ENCODE data around the gene NECTIN1. TPM values are rescaled to one million over a fixed set of nuclear protein-coding genes. Genes with fewer than 3 reads are reported as not detected.

The NECTIN1 gene
- total and polyA plus RNA-seq, 7 experiments from 2014 or later: 0.30 to 4.2 (median 2.1) TPM

DNA sequence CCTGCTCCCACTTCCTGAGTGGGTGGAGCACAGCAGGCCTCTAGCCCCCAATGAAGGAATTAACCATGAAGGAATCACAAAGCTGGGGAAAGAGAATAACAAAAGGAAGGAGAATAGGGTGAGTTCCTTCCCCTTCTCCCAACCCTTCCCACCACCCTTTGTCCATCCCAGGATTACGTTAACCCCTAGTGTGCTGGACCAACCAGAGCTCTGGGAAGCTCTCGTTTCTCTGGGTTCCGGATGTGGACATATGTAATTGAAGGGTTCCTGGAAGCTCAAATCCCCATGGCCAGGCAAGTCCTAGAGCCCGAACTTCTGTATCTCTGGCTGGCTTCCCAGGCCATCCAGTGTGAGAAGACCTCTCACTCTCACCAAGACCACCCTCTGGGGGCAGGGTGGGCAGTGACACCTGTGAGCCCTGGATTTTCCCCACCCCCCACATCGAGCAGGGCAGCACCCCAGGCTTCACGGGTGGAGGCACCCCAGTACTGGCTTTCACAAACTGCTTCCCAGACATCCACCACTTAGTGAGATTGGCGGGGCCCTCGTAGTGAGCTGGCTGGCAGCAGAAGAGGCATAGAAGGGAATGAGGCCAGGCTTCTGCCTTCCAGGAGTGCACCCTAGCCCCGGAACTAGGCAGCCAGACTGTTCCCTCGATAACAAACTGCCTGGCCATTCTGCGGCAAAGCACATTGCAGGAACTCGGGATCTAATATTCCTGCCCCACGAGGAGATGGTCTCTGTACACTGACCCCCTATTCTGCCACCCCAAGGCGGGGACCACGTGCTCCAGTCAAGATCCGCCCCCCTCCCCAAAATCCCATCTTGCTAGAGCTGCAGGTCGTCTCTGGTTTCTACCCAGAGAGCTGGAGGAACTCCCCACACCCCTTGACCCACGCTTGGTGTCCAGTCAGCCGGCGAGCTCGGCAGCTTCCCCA, 2.1 kb downstream of the NECTIN1 start:
- POLR2A ChIA-PET: no interaction called here
- Histone ChIP-seq H3K27ac (ENCODE audit: low read depth, low read length) (no peak overlapping the region), H3K36me3 (ENCODE audit: control insufficient read depth in 2 of 3, insufficient read depth in 3 of 3, low read length in 3 of 3) (no peaks in the 10 kb centered on the region), H3K27me3 (ENCODE audit: control insufficient read depth in 2 of 2, insufficient read depth in 2 of 2, low read length in 2 of 2) (peaks cover 0 to 4% of the 10 kb centered on the region in 2 donors), H3K4me1 (ENCODE audit: control insufficient read depth in 2 of 2, insufficient read depth in 2 of 2, low read length in 2 of 2) (peaks cover 17 to 21% of the 10 kb centered on the region in 2 donors), H3K9me3 (ENCODE audit: control insufficient read depth in 2 of 3, low read length in 3 of 3) (no peaks in the 10 kb centered on the region), H3K4me3 (ENCODE audit: low read length) (peak overlapping the region; percentile 66)
- peak overlapping the region in 8 of 10 donors; percentile 54 to 95 (median 74) for H3K4me3 Mint-ChIP-seq
- peaks cover 0 to 3% (median 0%) of the 10 kb centered on the region in 11 donors for H3K9me3 Mint-ChIP-seq
- CTCF ChIA-PET: no interaction called here
- H3K27ac Mint-ChIP-seq: peak overlapping the region in 1 of 9 donors; percentile 14
- ATAC-seq (no peak), DNase-seq (no peak)
- H3K27me3 Mint-ChIP-seq: peaks cover 8 to 70% (median 12%) of the 10 kb centered on the region in 5 donors
- peaks cover 0 to 17% (median 13%) of the 10 kb centered on the region in 7 donors for H3K4me1 Mint-ChIP-seq
- H3K36me3 Mint-ChIP-seq: no peaks in the 10 kb centered on the region
- intact Hi-C loops (cut with micrococcal nuclease): loop anchor here in 1 of 2 donors (5.0 to 10.0 kb wide), 2 partner anchors 35 to 608 kb away; partner anchors contain the start of gene ARHGEF12

- ChIA-PET POLR2A (no interaction called here), CTCF (no interaction called here)
- H3K27ac Mint-ChIP-seq: no peak overlapping the region
- H3K27me3 Mint-ChIP-seq: peaks cover 6 to 63% (median 11%) of the 10 kb centered on the region in 5 donors
- no peaks in the 10 kb centered on the region for H3K36me3 Mint-ChIP-seq
- intact Hi-C loops (cut with micrococcal nuclease): loop anchor here in 1 of 2 donors (5.0 to 10.0 kb wide), 2 partner anchors 34 to 609 kb away; partner anchors contain the start of gene ARHGEF12
- no peak for DNase-seq
- Histone ChIP-seq H3K9me3 (ENCODE audit: control insufficient read depth in 2 of 3, low read length in 3 of 3) (no peaks in the 10 kb centered on the region), H3K4me1 (ENCODE audit: control insufficient read depth in 2 of 2, insufficient read depth in 2 of 2, low read length in 2 of 2) (peaks cover 17 to 21% of the 10 kb centered on the region in 2 donors), H3K27me3 (ENCODE audit: control insufficient read depth in 2 of 2, insufficient read depth in 2 of 2, low read length in 2 of 2) (peaks cover 0 to 4% of the 10 kb centered on the region in 2 donors), H3K4me3 (ENCODE audit: low read length) (no peak overlapping the region), H3K27ac (ENCODE audit: low read depth, low read length) (no peak overlapping the region), H3K36me3 (ENCODE audit: control insufficient read depth in 2 of 3, insufficient read depth in 3 of 3, low read length in 3 of 3) (no peaks in the 10 kb centered on the region)
- peak overlapping the region in 7 of 10 donors; percentile 19 to 95 (median 47) for H3K4me3 Mint-ChIP-seq
- ATAC-seq: no peak
- H3K4me1 Mint-ChIP-seq: peaks cover 0 to 17% (median 13%) of the 10 kb centered on the region in 7 donors
- peaks cover 0 to 3% (median 0%) of the 10 kb centered on the region in 11 donors for H3K9me3 Mint-ChIP-seq
These were observed 2.8 kb downstream of the NECTIN1 start for GRCh38 chr11:119726150-119726553.

GRCh38 chr11:119724956-119725355, 4.0 kb downstream of the NECTIN1 start:
- Mint-ChIP-seq H3K27me3 (peaks cover 0 to 53% (median 4%) of the 10 kb centered on the region in 5 donors), H3K36me3 (no peaks in the 10 kb centered on the region), H3K4me1 (peaks cover 0 to 11% (median 9%) of the 10 kb centered on the region in 7 donors), H3K9me3 (peaks cover 0 to 3% (median 0%) of the 10 kb centered on the region in 11 donors), H3K27ac (no peak overlapping the region), H3K4me3 (no peak overlapping the region)
- DNase-seq (no peak), ATAC-seq (no peak)
- ChIA-PET POLR2A (no interaction called here), CTCF (no interaction called here)
- Histone ChIP-seq H3K4me3 (ENCODE audit: low read length) (no peak overlapping the region), H3K27me3 (ENCODE audit: control insufficient read depth in 2 of 2, insufficient read depth in 2 of 2, low read length in 2 of 2) (peaks cover 0 to 1% of the 10 kb centered on the region in 2 donors), H3K4me1 (ENCODE audit: control insufficient read depth in 2 of 2, insufficient read depth in 2 of 2, low read length in 2 of 2) (peaks cover 15 to 17% of the 10 kb centered on the region in 2 donors), H3K36me3 (ENCODE audit: control insufficient read depth in 2 of 3, insufficient read depth in 3 of 3, low read length in 3 of 3) (no peaks in the 10 kb centered on the region), H3K27ac (ENCODE audit: low read depth, low read length) (no peak overlapping the region), H3K9me3 (ENCODE audit: control insufficient read depth in 2 of 3, low read length in 3 of 3) (no peaks in the 10 kb centered on the region)
- intact Hi-C loops (cut with micrococcal nuclease): loop anchor here in 1 of 2 donors (5.0 to 10.0 kb wide), 2 partner anchors 33 to 610 kb away; partner anchors contain the start of gene ARHGEF12

- DNase-seq (no peak), ATAC-seq (no peak)
- Mint-ChIP-seq H3K27ac (no peak overlapping the region), H3K9me3 (peaks cover 0 to 2% (median 0%) of the 10 kb centered on the region in 11 donors), H3K4me3 (no peak overlapping the region), H3K4me1 (peaks cover 0 to 9% (median 4%) of the 10 kb centered on the region in 7 donors), H3K27me3 (peaks cover 0 to 47% (median 3%) of the 10 kb centered on the region in 5 donors), H3K36me3 (no peaks in the 10 kb centered on the region)
- no peak overlapping the region for H3K4me3 ChIP-seq (ENCODE audit: low read length)
- no peaks in the 10 kb centered on the region for H3K27me3 ChIP-seq (ENCODE audit: control insufficient read depth in 2 of 2, insufficient read depth in 2 of 2, low read length in 2 of 2)
- ChIA-PET POLR2A (no interaction called here), CTCF (interaction anchor here (0.6 kb wide), 1 partner anchor 9 kb away, joined by 5 read pairs; no protein-coding TSS in a partner anchor)
- no peaks in the 10 kb centered on the region for H3K36me3 ChIP-seq (ENCODE audit: control insufficient read depth in 2 of 3, insufficient read depth in 3 of 3, low read length in 3 of 3)
- no peaks in the 10 kb centered on the region for H3K9me3 ChIP-seq (ENCODE audit: control insufficient read depth in 2 of 3, low read length in 3 of 3)
- no peak overlapping the region for H3K27ac ChIP-seq (ENCODE audit: low read depth, low read length)
- peaks cover 11 to 12% of the 10 kb centered on the region in 2 donors for H3K4me1 ChIP-seq (ENCODE audit: control insufficient read depth in 2 of 2, insufficient read depth in 2 of 2, low read length in 2 of 2)
- intact Hi-C loops (cut with micrococcal nuclease): loop anchor here in 1 of 2 donors (10.0 kb wide), 1 partner anchor 611 kb away; the partner anchor contains the start of gene ARHGEF12
These were observed 5.1 kb downstream of the NECTIN1 start for GRCh38 chr11:119723952-119724325.

DNA sequence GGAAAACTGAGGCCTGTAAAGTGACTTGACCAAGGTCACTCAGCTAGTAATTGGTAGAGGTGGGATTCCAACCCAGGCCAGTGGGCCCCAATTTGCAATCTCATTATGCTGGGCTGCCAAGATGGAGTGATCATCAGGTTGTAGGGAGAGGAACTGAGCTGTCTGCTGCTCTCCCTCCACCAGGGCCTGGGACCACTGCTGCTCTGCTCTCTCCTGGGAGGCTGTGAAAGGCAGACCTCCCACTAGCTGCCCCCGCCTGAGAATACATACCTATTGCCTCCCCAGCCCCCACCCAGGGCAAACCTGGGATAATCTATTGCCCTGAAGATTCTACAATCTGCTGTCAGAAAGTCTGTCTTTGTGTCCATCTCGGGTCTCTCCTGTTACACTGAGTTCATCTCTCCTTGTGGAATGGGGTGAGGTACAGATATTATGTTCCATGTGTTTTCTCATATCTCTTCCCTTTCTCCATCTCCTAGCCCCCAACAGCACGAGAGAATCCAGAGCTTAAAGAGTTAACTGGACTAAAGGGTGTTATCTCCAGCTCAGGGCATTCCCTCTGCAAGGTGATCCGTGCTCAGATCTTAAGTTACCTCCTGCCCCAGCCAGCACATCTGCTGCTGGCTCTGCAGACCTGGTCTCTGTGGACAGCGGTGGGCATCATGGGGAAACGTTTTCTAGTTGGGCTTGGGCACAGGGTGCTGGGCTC, 5.6 kb downstream of the NECTIN1 start:
- H3K36me3 Mint-ChIP-seq: no peaks in the 10 kb centered on the region
- intact Hi-C loops (cut with micrococcal nuclease): loop anchor here in 1 of 2 donors (10.0 kb wide), 1 partner anchor 611 kb away; the partner anchor contains the start of gene ARHGEF12
- peaks cover 0 to 2% (median 0%) of the 10 kb centered on the region in 11 donors for H3K9me3 Mint-ChIP-seq
- peaks cover 0 to 9% (median 4%) of the 10 kb centered on the region in 7 donors for H3K4me1 Mint-ChIP-seq
- Histone ChIP-seq H3K27ac (ENCODE audit: low read depth, low read length) (no peak overlapping the region), H3K27me3 (ENCODE audit: control insufficient read depth in 2 of 2, insufficient read depth in 2 of 2, low read length in 2 of 2) (no peaks in the 10 kb centered on the region), H3K4me3 (ENCODE audit: low read length) (no peak overlapping the region), H3K36me3 (ENCODE audit: control insufficient read depth in 2 of 3, insufficient read depth in 3 of 3, low read length in 3 of 3) (no peaks in the 10 kb centered on the region), H3K4me1 (ENCODE audit: control insufficient read depth in 2 of 2, insufficient read depth in 2 of 2, low read length in 2 of 2) (peaks cover 11 to 12% of the 10 kb centered on the region in 2 donors), H3K9me3 (ENCODE audit: control insufficient read depth in 2 of 3, low read length in 3 of 3) (no peaks in the 10 kb centered on the region)
- ATAC-seq (no peak), DNase-seq (no peak)
- peak overlapping the region in 1 of 10 donors; percentile 36 for H3K4me3 Mint-ChIP-seq
- H3K27ac Mint-ChIP-seq: peak overlapping the region in 1 of 9 donors; percentile 82
- ChIA-PET POLR2A (no interaction called here), CTCF (no interaction called here)
- H3K27me3 Mint-ChIP-seq: peaks cover 0 to 47% (median 3%) of the 10 kb centered on the region in 5 donors

GRCh38 chr11:119722281-119722794, 6.7 kb downstream of the NECTIN1 start:
- H3K36me3 ChIP-seq (ENCODE audit: control insufficient read depth in 2 of 3, insufficient read depth in 3 of 3, low read length in 3 of 3): no peaks in the 10 kb centered on the region
- no peak overlapping the region for H3K4me3 ChIP-seq (ENCODE audit: low read length)
- ChIA-PET POLR2A (no interaction called here), CTCF (no interaction called here)
- intact Hi-C loops (cut with micrococcal nuclease): loop anchor here in 1 of 2 donors (10.0 kb wide), 1 partner anchor 612 kb away; the partner anchor contains the start of gene ARHGEF12
- DNase-seq (no peak), ATAC-seq (peak; percentile 25)
- peaks cover 0 to 2% (median 0%) of the 10 kb centered on the region in 11 donors for H3K9me3 Mint-ChIP-seq
- peaks cover 0 to 6% (median 0%) of the 10 kb centered on the region in 7 donors for H3K4me1 Mint-ChIP-seq
- H3K9me3 ChIP-seq (ENCODE audit: control insufficient read depth in 2 of 3, low read length in 3 of 3): no peaks in the 10 kb centered on the region
- H3K27me3 ChIP-seq (ENCODE audit: control insufficient read depth in 2 of 2, insufficient read depth in 2 of 2, low read length in 2 of 2): no peaks in the 10 kb centered on the region
- H3K4me3 Mint-ChIP-seq: no peak overlapping the region
- H3K27me3 Mint-ChIP-seq: peaks cover 0 to 41% (median 3%) of the 10 kb centered on the region in 5 donors
- H3K27ac Mint-ChIP-seq: no peak overlapping the region
- no peaks in the 10 kb centered on the region for H3K36me3 Mint-ChIP-seq
- no peak overlapping the region for H3K27ac ChIP-seq (ENCODE audit: low read depth, low read length)
- peaks cover 2 to 3% of the 10 kb centered on the region in 2 donors for H3K4me1 ChIP-seq (ENCODE audit: control insufficient read depth in 2 of 2, insufficient read depth in 2 of 2, low read length in 2 of 2)

Measured in naive thymus-derived CD4-positive, alpha-beta T cell (primary cell).